ENCODE data around the gene CD160. TPM values are rescaled to one million over a fixed set of nuclear protein-coding genes. Genes with fewer than 3 reads are reported as not detected.

The CD160 gene
- total RNA-seq, 1 experiment from 2014 or later, result not detected

- no peak for TF ChIP-seq EZH2 (IDR thresholded peaks at IDR 0.05; ENCODE audit: borderline replicate concordance, low read depth, low read length, poor library complexity, severe bottlenecking)
- TF ChIP-seq, protein P1, sequence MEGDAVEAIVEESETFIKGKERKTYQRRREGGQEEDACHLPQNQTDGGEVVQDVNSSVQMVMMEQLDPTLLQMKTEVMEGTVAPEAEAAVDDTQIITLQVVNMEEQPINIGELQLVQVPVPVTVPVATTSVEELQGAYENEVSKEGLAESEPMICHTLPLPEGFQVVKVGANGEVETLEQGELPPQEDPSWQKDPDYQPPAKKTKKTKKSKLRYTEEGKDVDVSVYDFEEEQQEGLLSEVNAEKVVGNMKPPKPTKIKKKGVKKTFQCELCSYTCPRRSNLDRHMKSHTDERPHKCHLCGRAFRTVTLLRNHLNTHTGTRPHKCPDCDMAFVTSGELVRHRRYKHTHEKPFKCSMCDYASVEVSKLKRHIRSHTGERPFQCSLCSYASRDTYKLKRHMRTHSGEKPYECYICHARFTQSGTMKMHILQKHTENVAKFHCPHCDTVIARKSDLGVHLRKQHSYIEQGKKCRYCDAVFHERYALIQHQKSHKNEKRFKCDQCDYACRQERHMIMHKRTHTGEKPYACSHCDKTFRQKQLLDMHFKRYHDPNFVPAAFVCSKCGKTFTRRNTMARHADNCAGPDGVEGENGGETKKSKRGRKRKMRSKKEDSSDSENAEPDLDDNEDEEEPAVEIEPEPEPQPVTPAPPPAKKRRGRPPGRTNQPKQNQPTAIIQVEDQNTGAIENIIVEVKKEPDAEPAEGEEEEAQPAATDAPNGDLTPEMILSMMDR (conservative IDR thresholded peaks at IDR 0.05; ENCODE audit: low read depth, low read length), result no peak
- Histone ChIP-seq H3K9me3 (ENCODE audit: low read depth, low read length, poor library complexity, severe bottlenecking) (no peaks in the 10 kb centered on the region), H3K27me3 (replicated peaks; ENCODE audit: insufficient read depth, low read depth, low read length, poor library complexity) (no peaks in the 10 kb centered on the region), H3K4me1 (ENCODE audit: insufficient read depth, low read length, poor library complexity, severe bottlenecking) (no peaks in the 10 kb centered on the region), H3K27ac (ENCODE audit: low read depth, low read length, poor library complexity, severe bottlenecking) (no peak overlapping the region), H3K4me3 (ENCODE audit: low read depth, low read length, poor library complexity, severe bottlenecking) (no peak overlapping the region), H3K36me3 (ENCODE audit: insufficient read depth, low read length, poor library complexity, severe bottlenecking) (peaks cover 7% of the 10 kb centered on the region)
- no peak for DNase-seq (ENCODE audit: low spot score)
- ChIA-PET CTCF (no interaction called here), POLR2A (ENCODE audit: low non-redundant PET) (no interaction called here)
- BruUV-seq (replicated peaks), result no TSS peak
- intact Hi-C loops (cut with micrococcal nuclease; ENCODE audit: unreplicated experiment), result no loop called here
Measured at GRCh38 chr1:145773423-145773822, 54.1 kb downstream of the CD160 start.

DNA sequence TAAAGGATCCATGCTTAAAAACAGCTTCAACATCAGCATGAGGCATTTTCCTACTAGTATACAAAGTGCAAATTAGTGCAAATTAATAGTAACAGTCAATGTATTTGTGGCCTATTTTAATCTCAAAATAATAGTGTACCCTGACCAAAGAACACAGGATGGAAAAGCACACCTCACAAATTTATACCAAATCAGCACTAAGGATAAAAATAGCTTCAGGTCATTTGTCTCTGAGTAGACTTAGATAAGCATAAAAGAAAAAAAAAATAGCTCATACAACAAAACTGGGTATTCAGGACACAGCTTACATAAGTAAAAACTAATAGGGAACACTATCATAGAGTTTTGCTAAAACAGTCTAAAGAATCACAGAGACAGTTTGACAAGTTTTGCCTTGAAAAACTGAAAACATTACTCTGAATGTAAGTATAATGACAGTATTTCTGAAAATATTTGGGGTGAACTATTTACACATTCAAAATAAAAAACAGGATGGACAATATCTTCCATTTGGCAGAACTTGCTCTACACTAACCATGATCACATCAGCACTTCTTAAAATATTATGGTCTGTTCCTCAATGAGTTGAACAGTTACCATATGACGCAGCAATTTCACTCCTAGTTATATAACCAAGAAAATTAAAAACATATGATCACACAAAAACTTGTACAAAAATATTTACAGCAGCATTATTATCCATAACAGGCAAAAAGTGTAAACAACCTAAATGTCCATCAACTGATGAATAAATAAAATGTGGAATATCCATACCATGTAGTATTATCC, 58.3 kb downstream of the CD160 start:
- ChIA-PET CTCF (no interaction called here), POLR2A (ENCODE audit: low non-redundant PET) (no interaction called here)
- Histone ChIP-seq H3K4me1 (ENCODE audit: insufficient read depth, low read length, poor library complexity, severe bottlenecking) (no peaks in the 10 kb centered on the region), H3K9me3 (ENCODE audit: low read depth, low read length, poor library complexity, severe bottlenecking) (no peaks in the 10 kb centered on the region), H3K36me3 (ENCODE audit: insufficient read depth, low read length, poor library complexity, severe bottlenecking) (no peaks in the 10 kb centered on the region), H3K27me3 (replicated peaks; ENCODE audit: insufficient read depth, low read depth, low read length, poor library complexity) (no peaks in the 10 kb centered on the region), H3K27ac (ENCODE audit: low read depth, low read length, poor library complexity, severe bottlenecking) (no peak overlapping the region), H3K4me3 (ENCODE audit: low read depth, low read length, poor library complexity, severe bottlenecking) (no peak overlapping the region)
- TF ChIP-seq, protein P1 (conservative IDR thresholded peaks at IDR 0.05; ENCODE audit: low read depth, low read length), result no peak
- TF ChIP-seq EZH2 (IDR thresholded peaks at IDR 0.05; ENCODE audit: borderline replicate concordance, low read depth, low read length, poor library complexity, severe bottlenecking), result no peak
- no TSS peak for BruUV-seq (replicated peaks)
- no peak for DNase-seq (ENCODE audit: low spot score)
- intact Hi-C loops (cut with micrococcal nuclease; ENCODE audit: unreplicated experiment), result no loop called here

DNA sequence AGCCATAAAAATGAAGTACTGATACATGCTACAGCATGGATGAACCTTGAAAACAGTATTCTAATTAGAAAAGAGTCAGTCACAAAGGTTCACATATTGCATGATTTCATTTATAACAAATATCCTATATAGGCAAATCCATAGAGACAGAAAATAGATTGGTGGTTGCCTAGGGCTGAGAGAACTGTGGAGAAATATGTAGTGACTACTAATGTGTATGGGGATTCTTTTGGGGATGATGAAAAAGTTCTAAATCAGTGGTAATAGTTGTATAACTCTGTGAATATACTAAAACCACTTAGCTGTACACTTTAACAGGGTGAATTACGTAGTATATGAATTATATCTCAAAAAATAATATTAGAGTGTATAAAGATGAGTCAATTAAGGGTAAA, 58.8 kb downstream of the CD160 start:
- no peak for DNase-seq (ENCODE audit: low spot score)
- ChIA-PET CTCF (no interaction called here), POLR2A (ENCODE audit: low non-redundant PET) (no interaction called here)
- Histone ChIP-seq H3K36me3 (ENCODE audit: insufficient read depth, low read length, poor library complexity, severe bottlenecking) (no peaks in the 10 kb centered on the region), H3K27me3 (replicated peaks; ENCODE audit: insufficient read depth, low read depth, low read length, poor library complexity) (no peaks in the 10 kb centered on the region), H3K9me3 (ENCODE audit: low read depth, low read length, poor library complexity, severe bottlenecking) (no peaks in the 10 kb centered on the region), H3K4me1 (ENCODE audit: insufficient read depth, low read length, poor library complexity, severe bottlenecking) (no peaks in the 10 kb centered on the region), H3K27ac (ENCODE audit: low read depth, low read length, poor library complexity, severe bottlenecking) (no peak overlapping the region), H3K4me3 (ENCODE audit: low read depth, low read length, poor library complexity, severe bottlenecking) (no peak overlapping the region)
- no TSS peak for BruUV-seq (replicated peaks)
- TF ChIP-seq, protein P1 (conservative IDR thresholded peaks at IDR 0.05; ENCODE audit: low read depth, low read length), result no peak
- TF ChIP-seq EZH2 (IDR thresholded peaks at IDR 0.05; ENCODE audit: borderline replicate concordance, low read depth, low read length, poor library complexity, severe bottlenecking), result no peak
- intact Hi-C loops (cut with micrococcal nuclease; ENCODE audit: unreplicated experiment), result no loop called here

Measured in A673 (cell line).